Thoracic aorta (tissue), 2 donors: ENCODE data around the gene MYMX. TPM values are rescaled to one million over a fixed set of nuclear protein-coding genes. Genes with fewer than 3 reads are reported as not detected.

ENCODE experiments used
- ATAC-seq: fragments of 150-250 bp; one replicate; pipeline ENCODE4 v1.8.0; 2017; ENCODE audit warnings: low read depth; ENCODE audit not compliant: insufficient number of reproducible peaks, low FRiP score
- DNase-seq: peaks from one replicate; pipeline ENCODE4 v3.0.0-alpha.2; 2020; ENCODE audit warnings: low spot score
- H3K27ac ChIP-seq, 2 donors: fragments of 200-600 bp; sonication (generic); 1 replicate in 1 of 2; 2 replicates in 1 of 2; pipeline ENCODE4 v1.5.1; 2016; ENCODE audit warnings: mild to moderate bottlenecking in 2 of 2, moderate library complexity in 2 of 2
- H3K27me3 ChIP-seq: fragments of 200-600 bp; sonication (generic); replicated peaks from 2 replicates; pipeline ENCODE4 v1.6.0; 2016; ENCODE audit warnings: mild to moderate bottlenecking; ENCODE audit not compliant: insufficient read depth
- H3K36me3 ChIP-seq: fragments of 200-600 bp; sonication (generic); one replicate; pipeline ENCODE4 v1.5.1; 2016
- H3K4me1 ChIP-seq, 2 donors: fragments of 200-600 bp; sonication (generic); 1 replicate in 1 of 2; 2 replicates in 1 of 2; pipeline versions ENCODE4 v1.5.1 to v1.6.0; 2016; ENCODE audit warnings: low read depth in 2 of 2, mild to moderate bottlenecking in 1 of 2; ENCODE audit not compliant: control insufficient read depth in 1 of 2
- H3K4me3 ChIP-seq: fragments of 200-600 bp; sonication (generic); 2 replicates; pipeline ENCODE4 v1.5.1; 2016; ENCODE audit warnings: mild to moderate bottlenecking
- H3K9me3 ChIP-seq: fragments of 200-600 bp; sonication (generic); 2 replicates; pipeline ENCODE4 v1.5.1; 2016
- total RNA-seq, 2 donors: library from RNA; depleted of rRNA; stranded (reverse); fragments of >200 nt; gene quantifications; one replicate each; pipeline versions ENCODE4 v1.1.0 to v1.2.3, GENCODE V29; 2016
- TF ChIP-seq, protein P1 (sequence below): fragments of 200-600 bp; sonication (generic); IDR thresholded peaks from one replicate; pipeline ENCODE4 v1.5.1; 2019; ENCODE audit warnings: antibody characterized with exemption

Gene MYMX
- total RNA-seq, 2 donors from 2014 or later = not detected

DNA sequence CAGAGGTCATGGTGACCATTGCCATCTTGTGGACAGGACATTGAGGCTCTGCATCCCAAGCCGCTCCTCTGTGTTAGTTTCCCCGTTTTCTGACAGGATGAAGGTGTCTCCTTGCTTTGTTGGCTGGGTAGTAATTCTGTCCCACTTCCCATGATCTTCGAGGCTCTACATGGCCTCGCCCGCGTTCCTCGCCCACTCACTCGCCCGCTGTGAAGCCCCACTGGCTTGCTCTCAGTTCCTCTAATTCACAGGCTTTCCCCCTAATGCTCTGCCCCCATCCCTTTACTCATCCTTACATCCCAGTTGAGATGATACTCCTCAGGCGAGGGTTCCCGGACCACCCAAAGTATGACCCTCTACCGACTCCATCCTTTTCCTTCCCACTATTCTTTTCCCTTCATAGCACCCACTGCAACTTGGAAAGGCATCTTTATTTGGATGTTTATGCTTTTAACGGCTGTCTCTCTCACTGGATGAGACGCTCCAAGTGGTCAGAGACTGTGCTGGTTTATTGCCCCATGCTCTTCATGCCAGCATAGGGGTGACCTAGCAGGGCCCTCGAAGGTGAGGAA, 41.1 kb downstream of the MYMX start:
- Histone ChIP-seq H3K9me3 (no peaks in the 10 kb centered on the region), H3K27ac (peak overlapping the region; percentile 59 to 76), H3K36me3 (peaks cover 17% of the 10 kb centered on the region), H3K27me3 (no peaks in the 10 kb centered on the region), H3K4me3 (peak overlapping the region; percentile 88), H3K4me1 (peaks cover 20 to 27% of the 10 kb centered on the region in 2 donors)
- DNase-seq = no peak
- TF ChIP-seq, protein P1, sequence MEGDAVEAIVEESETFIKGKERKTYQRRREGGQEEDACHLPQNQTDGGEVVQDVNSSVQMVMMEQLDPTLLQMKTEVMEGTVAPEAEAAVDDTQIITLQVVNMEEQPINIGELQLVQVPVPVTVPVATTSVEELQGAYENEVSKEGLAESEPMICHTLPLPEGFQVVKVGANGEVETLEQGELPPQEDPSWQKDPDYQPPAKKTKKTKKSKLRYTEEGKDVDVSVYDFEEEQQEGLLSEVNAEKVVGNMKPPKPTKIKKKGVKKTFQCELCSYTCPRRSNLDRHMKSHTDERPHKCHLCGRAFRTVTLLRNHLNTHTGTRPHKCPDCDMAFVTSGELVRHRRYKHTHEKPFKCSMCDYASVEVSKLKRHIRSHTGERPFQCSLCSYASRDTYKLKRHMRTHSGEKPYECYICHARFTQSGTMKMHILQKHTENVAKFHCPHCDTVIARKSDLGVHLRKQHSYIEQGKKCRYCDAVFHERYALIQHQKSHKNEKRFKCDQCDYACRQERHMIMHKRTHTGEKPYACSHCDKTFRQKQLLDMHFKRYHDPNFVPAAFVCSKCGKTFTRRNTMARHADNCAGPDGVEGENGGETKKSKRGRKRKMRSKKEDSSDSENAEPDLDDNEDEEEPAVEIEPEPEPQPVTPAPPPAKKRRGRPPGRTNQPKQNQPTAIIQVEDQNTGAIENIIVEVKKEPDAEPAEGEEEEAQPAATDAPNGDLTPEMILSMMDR = no peak
- peak; percentile 4 for ATAC-seq

DNA sequence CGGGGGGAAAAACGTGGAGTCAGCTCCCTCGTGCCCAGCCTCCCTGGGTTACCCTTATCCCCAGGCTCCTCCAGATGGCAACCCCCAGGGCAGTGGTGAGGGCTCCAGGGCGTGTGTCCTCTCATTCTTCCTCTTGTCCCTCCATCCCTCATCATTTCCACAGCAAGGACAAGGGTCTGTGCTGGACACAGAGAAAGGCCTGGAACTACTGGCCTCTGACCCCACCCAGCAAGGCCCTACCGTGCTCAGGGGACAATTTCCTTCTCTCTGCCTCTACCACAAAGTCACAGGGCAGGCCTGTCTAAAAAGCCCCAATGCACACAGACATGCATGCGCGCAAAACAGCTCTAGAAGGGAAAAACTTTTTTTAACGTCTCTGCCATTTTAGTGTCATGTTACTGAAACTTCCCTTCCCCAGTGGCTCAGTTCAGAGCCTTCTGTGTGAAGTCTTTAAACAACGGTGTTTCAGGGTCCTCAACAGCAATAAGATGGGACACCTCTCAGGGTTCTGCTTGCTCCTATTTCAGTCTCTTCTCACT, 41.7 kb downstream of the MYMX start:
- H3K36me3 ChIP-seq = peaks cover 11% of the 10 kb centered on the region
- no peaks in the 10 kb centered on the region for H3K27me3 ChIP-seq
- no peak for DNase-seq
- H3K27ac ChIP-seq = no peak overlapping the region
- H3K9me3 ChIP-seq = no peaks in the 10 kb centered on the region
- no peak for ATAC-seq
- no peak overlapping the region for H3K4me3 ChIP-seq
- peaks cover 26 to 33% of the 10 kb centered on the region in 2 donors for H3K4me1 ChIP-seq
- TF ChIP-seq, protein P1 = no peak

DNA sequence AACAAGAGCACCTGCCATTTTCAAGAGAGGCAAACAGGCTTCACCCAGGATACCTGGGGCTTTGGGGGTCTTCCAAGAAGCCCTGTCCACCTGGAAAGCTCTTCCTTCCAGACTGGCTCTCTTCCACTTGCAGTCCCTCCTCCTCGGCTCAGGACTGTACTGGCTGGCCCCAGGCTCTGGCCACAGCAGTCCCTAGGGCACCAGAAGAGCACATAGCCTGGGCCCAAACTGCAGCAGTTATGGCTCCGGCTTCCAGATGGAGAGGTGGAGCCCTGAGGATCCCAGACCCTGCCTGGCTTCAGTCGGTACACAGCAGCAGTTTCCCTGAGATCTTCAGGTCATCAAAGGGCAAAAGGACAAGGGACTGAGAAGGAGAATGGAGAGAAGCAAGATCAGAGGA, 42.2 kb downstream of the MYMX start:
- Histone ChIP-seq H3K27me3 (no peaks in the 10 kb centered on the region), H3K36me3 (peaks cover 11% of the 10 kb centered on the region), H3K9me3 (no peaks in the 10 kb centered on the region), H3K4me3 (no peak overlapping the region), H3K27ac (no peak overlapping the region), H3K4me1 (peaks cover 31 to 38% of the 10 kb centered on the region in 2 donors)
- ATAC-seq (no peak), DNase-seq (no peak)
- TF ChIP-seq, protein P1 = no peak

DNA sequence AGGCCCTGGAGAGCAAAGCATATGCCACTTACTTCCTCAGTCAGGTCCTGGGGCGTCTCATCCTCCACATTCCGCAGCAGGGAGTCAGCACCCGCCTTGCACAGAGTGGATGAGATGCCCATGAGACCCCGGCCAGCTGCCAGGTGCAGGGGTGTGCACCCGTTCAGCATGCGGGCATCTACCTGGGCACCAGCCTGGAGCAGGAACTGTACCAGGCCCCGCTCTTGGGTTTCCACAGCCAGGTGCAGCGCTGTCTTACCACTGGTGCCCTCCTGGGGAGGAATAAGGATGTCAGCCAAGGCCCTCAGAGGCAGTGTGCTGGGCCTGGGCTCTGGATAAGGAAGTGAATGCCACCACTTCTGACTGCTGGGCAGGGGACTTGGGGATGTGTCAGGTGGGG, 43.3 kb downstream of the MYMX start:
- Histone ChIP-seq H3K27ac (no peak overlapping the region), H3K9me3 (no peaks in the 10 kb centered on the region), H3K27me3 (no peaks in the 10 kb centered on the region), H3K4me1 (peaks cover 39 to 47% of the 10 kb centered on the region in 2 donors), H3K36me3 (peaks cover 1% of the 10 kb centered on the region), H3K4me3 (no peak overlapping the region)
- no peak for DNase-seq
- ATAC-seq = no peak
- TF ChIP-seq, protein P1 = no peak

DNA sequence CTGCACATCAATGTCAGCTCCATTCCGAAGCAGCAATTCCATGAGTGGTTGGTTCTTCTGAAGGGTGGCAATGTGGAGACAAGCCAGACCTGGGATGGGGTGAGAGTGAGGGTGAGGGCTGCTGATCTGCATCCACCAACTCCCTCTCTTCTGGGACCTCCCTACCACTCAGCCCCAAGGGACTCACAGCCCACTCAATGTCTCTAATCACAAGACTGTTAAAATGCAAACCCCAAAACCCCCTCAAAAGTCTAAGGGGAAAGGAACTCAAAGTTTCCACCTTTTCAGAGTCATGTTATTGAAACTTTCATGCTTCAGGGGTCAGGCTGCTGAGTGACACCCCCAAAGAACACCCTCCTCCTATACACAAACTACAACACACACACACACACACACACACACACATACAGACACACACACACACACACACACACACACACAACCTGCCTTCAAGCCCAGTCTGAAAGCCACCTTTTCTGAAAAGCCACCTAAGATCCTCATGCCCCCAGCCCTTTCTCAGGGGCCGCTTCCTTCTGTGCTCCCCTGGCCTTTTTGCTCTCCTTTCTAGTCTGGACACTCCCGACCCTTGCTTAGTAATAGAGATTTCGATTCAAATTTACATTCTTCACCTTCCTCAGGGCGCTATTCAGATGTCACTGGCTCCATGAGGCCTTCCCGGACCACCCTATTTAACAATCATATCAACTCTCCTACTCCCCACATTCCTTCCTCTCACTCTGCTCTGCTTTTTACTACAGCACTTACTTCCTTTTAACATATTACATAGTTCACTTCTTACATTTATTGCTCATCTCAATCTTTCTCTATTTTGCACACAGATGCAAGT, 43.9 kb downstream of the MYMX start:
- Histone ChIP-seq H3K36me3 (no peaks in the 10 kb centered on the region), H3K9me3 (no peaks in the 10 kb centered on the region), H3K4me3 (no peak overlapping the region), H3K4me1 (peaks cover 39 to 47% of the 10 kb centered on the region in 2 donors), H3K27me3 (no peaks in the 10 kb centered on the region), H3K27ac (no peak overlapping the region)
- DNase-seq = no peak
- TF ChIP-seq, protein P1 = no peak
- ATAC-seq = no peak
